Keratinocyte (primary cell): ENCODE measurements around the gene IRF2BP1.

ENCODE experiments used
- CTCF ChIP-seq, 3 experiments: IDR thresholded peaks in 1 of 3; conservative IDR thresholded peaks in 1 of 3; optimal IDR thresholded peaks in 1 of 3; 2 replicates in 2 of 3; 3 replicates in 1 of 3; pipeline versions ENCODE3 to v1.5.1; 2011; ENCODE audit warnings: low read length in 3 of 3, mild to moderate bottlenecking in 3 of 3, moderate library complexity in 2 of 3, control low read depth in 1 of 3, inconsistent platforms in 1 of 3; ENCODE audit not compliant: insufficient read depth in 2 of 3; ENCODE audit errors: extremely low read depth in 1 of 3
- EZH2 ChIP-seq: IDR thresholded peaks from one replicate; pipeline ENCODE4 v1.6.1; 2012; ENCODE audit warnings: inconsistent platforms, mild to moderate bottlenecking, low read length, moderate library complexity

DNA sequence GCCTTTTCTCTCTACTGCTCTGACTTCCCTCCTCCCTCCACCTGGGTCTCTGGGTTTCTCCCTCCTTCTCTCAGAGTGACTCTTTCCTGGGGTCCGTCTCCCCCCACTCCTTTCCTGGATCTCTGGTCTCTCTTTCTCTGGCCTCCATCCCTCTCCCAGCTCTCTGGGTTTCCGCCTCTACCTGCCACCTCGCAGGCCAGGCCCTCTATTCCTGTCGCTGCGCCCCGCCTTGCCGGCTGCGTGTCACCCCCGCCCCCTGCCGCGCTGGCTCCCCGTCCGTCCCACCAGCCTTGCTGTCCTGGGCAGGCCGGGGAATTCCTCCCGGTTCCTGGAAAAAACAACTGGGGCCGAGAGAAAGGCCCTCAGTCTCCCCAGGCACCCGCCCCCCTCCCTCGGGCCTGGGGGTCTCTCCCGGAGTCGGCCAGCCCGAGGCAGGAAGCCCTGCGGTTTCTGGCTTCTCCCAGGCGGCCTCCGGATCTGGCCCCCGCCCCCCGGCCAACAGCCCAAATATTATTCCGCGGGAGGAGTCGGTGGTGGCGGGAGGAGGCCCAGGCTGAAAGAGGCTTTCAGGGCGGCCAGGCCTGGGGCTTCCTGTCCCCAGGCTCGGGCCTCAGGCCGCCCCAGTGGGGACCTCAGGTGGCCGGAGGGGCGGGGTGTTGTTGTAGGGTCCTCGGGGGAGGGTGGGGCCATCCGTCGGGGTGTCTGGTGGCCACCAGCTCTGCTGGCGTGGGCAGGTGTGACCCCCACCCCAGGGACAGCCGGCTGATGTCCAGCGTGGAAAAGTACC, 9.3 kb downstream of the IRF2BP1 start:
- TF ChIP-seq EZH2 = no peak
- TF ChIP-seq CTCF (optimal IDR thresholded peaks at IDR 0.05 in 1 of 3, IDR thresholded peaks at IDR 0.05 in 1 of 3, conservative IDR thresholded peaks at IDR 0.05 in 1 of 3; ENCODE audit: extremely low read depth in 1 of 3, insufficient read depth in 2 of 3, low read length in 3 of 3) = no peak
